Measurements from ENCODE around the gene SYNJ2.

SYNJ2 gene

DNA sequence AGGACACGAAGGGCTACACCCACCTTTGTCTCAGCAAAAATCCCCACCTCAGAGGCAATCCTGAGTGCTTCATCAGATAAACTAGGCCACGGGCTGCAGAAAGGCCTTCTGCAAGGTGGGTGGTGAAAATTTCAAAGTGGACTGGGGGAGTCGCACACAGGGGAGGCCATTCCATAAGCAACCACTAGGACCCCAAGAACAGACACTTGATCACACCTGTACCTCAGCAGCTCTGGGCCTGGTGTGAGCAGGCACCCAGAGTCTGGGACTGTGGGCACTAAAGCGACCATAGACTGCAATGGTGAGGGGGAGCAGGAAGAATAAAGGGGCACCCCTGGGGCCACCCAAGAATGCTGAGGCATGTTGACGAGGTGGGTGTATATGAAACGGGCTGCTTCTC lies 133.8 kb downstream of the SYNJ2 start:
- no CpG with 5 or more reads among the region's 6 CpGs for WGBS, 2 donors (ENCODE audit: extremely low coverage in 2 of 2, insufficient read length in 2 of 2, insufficient replicate concordance in 1 of 2)
- Histone ChIP-seq H3K36me3 (replicated peaks in 1 of 2; ENCODE audit: control insufficient read depth in 2 of 2, insufficient read depth in 2 of 2, low read length in 2 of 2) (peaks cover 11 to 82% of the 10 kb centered on the region in 2 donors), H2BK120ac (ENCODE audit: low read depth, low read length) (no peak overlapping the region), H4K91ac (ENCODE audit: low read depth, low read length, poor library complexity) (no peak overlapping the region), H2BK15ac (ENCODE audit: low read length) (no peak overlapping the region), H3K18ac (ENCODE audit: low read length) (no peak overlapping the region), H3K27me3 (ENCODE audit: control insufficient read depth in 3 of 3, insufficient read depth in 3 of 3, low read depth in 1 of 3, low read length in 3 of 3) (no peaks in the 10 kb centered on the region), H3K4me2 (ENCODE audit: insufficient read depth, low read length, poor library complexity, severe bottlenecking) (no peak overlapping the region), H2BK5ac (ENCODE audit: low read length) (peak overlapping the region; percentile 18), H3K14ac (ENCODE audit: low read length) (no peak overlapping the region), H3K9ac (ENCODE audit: low read depth, low read length, poor library complexity) (no peak overlapping the region), H3K4ac (ENCODE audit: low read length) (no peak overlapping the region), H3K23ac (ENCODE audit: low read depth, low read length, poor library complexity) (no peak overlapping the region), H3K27ac (replicated peaks; ENCODE audit: low read length) (no peak overlapping the region), H3K79me1 (ENCODE audit: low read depth, low read length) (no peaks in the 10 kb centered on the region), H2AFZ (ENCODE audit: low read length) (no peak overlapping the region), H2AK5ac (ENCODE audit: low read depth, low read length) (no peak overlapping the region), H4K8ac (ENCODE audit: low read depth, low read length) (no peak overlapping the region), H3K9me3 (replicated peaks in 1 of 2; ENCODE audit: control insufficient read depth in 2 of 2, insufficient read depth in 1 of 2, low read depth in 1 of 2, low read length in 2 of 2) (no peaks in the 10 kb centered on the region), H2BK12ac (ENCODE audit: low read length) (no peak overlapping the region), H3K4me3 (ENCODE audit: low read length in 2 of 2) (no peak overlapping the region), H3K4me1 (ENCODE audit: control insufficient read depth in 2 of 2, insufficient read depth in 1 of 2, low read depth in 1 of 2, low read length in 2 of 2) (peaks cover 0 to 4% of the 10 kb centered on the region in 2 donors)
- no peak for DNase-seq (ENCODE audit: low spot score)

GRCh38 chr6:158118886-158119285 lies 137.2 kb downstream of the SYNJ2 start:
- Histone ChIP-seq H3K4me2 (ENCODE audit: insufficient read depth, low read length, poor library complexity, severe bottlenecking) (no peak overlapping the region), H4K8ac (ENCODE audit: low read depth, low read length) (no peak overlapping the region), H3K27me3 (ENCODE audit: control insufficient read depth in 3 of 3, insufficient read depth in 3 of 3, low read depth in 1 of 3, low read length in 3 of 3) (no peaks in the 10 kb centered on the region), H2AFZ (ENCODE audit: low read length) (no peak overlapping the region), H3K79me1 (ENCODE audit: low read depth, low read length) (no peaks in the 10 kb centered on the region), H3K4me3 (ENCODE audit: low read length in 2 of 2) (no peak overlapping the region), H3K27ac (replicated peaks; ENCODE audit: low read length) (no peak overlapping the region), H2BK5ac (ENCODE audit: low read length) (no peak overlapping the region), H2AK5ac (ENCODE audit: low read depth, low read length) (no peak overlapping the region), H3K18ac (ENCODE audit: low read length) (no peak overlapping the region), H2BK120ac (ENCODE audit: low read depth, low read length) (no peak overlapping the region), H3K36me3 (replicated peaks in 1 of 2; ENCODE audit: control insufficient read depth in 2 of 2, insufficient read depth in 2 of 2, low read length in 2 of 2) (peaks cover 6 to 55% of the 10 kb centered on the region in 2 donors), H3K23ac (ENCODE audit: low read depth, low read length, poor library complexity) (no peak overlapping the region), H3K9ac (ENCODE audit: low read depth, low read length, poor library complexity) (no peak overlapping the region), H3K9me3 (replicated peaks in 1 of 2; ENCODE audit: control insufficient read depth in 2 of 2, insufficient read depth in 1 of 2, low read depth in 1 of 2, low read length in 2 of 2) (no peaks in the 10 kb centered on the region), H3K4ac (ENCODE audit: low read length) (no peak overlapping the region), H2BK15ac (ENCODE audit: low read length) (no peak overlapping the region), H3K14ac (ENCODE audit: low read length) (no peak overlapping the region), H2BK12ac (ENCODE audit: low read length) (no peak overlapping the region), H4K91ac (ENCODE audit: low read depth, low read length, poor library complexity) (no peak overlapping the region), H3K4me1 (ENCODE audit: control insufficient read depth in 2 of 2, insufficient read depth in 1 of 2, low read depth in 1 of 2, low read length in 2 of 2) (peaks cover 2 to 5% of the 10 kb centered on the region in 2 donors)
- no peak for DNase-seq (ENCODE audit: low spot score)
- WGBS, 2 donors (ENCODE audit: extremely low coverage in 2 of 2, insufficient read length in 2 of 2, insufficient replicate concordance in 1 of 2): no CpG with 5 or more reads among the region's 3 CpGs

DNA sequence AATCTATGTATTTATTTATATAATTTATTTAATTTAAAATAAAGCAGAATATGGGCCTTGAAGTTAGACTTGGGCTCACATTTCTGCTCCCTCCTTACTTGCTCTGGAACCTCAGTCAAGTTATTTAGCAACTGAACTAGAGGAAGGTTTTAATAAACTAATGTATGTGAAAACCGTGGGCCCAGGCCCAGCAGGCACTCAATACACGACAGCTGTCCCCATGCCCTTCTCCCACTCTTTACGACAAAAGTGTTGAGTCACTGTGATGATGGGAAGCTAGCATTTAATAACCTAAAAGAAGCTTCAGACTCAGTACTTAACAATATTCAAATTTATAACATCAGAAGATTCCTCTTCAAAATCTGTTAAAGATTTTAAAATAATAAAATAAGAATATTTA lies 139.7 kb downstream of the SYNJ2 start:
- H3K4me2 ChIP-seq (ENCODE audit: insufficient read depth, low read length, poor library complexity, severe bottlenecking): no peak overlapping the region
- no peak for DNase-seq (ENCODE audit: low spot score)
- no peak overlapping the region for H2AFZ ChIP-seq (ENCODE audit: low read length)
- H3K4me3 ChIP-seq (ENCODE audit: low read length in 2 of 2): no peak overlapping the region
- H3K9ac ChIP-seq (ENCODE audit: low read depth, low read length, poor library complexity): no peak overlapping the region
- H3K9me3 ChIP-seq (replicated peaks in 1 of 2; ENCODE audit: control insufficient read depth in 2 of 2, insufficient read depth in 1 of 2, low read depth in 1 of 2, low read length in 2 of 2): peaks cover 0 to 14% of the 10 kb centered on the region in 2 donors
- H3K79me1 ChIP-seq (ENCODE audit: low read depth, low read length): no peaks in the 10 kb centered on the region
- no peak overlapping the region for H2BK12ac ChIP-seq (ENCODE audit: low read length)
- WGBS, 2 donors (ENCODE audit: extremely low coverage in 2 of 2, insufficient read length in 2 of 2, insufficient replicate concordance in 1 of 2): no CpG with 5 or more reads among the region's 3 CpGs
- no peak overlapping the region for H2AK5ac ChIP-seq (ENCODE audit: low read depth, low read length)
- H2BK15ac ChIP-seq (ENCODE audit: low read length): no peak overlapping the region
- H3K4ac ChIP-seq (ENCODE audit: low read length): no peak overlapping the region
- H3K23ac ChIP-seq (ENCODE audit: low read depth, low read length, poor library complexity): no peak overlapping the region
- no peak overlapping the region for H2BK120ac ChIP-seq (ENCODE audit: low read depth, low read length)
- peaks cover 0 to 44% of the 10 kb centered on the region in 2 donors for H3K36me3 ChIP-seq (replicated peaks in 1 of 2; ENCODE audit: control insufficient read depth in 2 of 2, insufficient read depth in 2 of 2, low read length in 2 of 2)
- H3K4me1 ChIP-seq (ENCODE audit: control insufficient read depth in 2 of 2, insufficient read depth in 1 of 2, low read depth in 1 of 2, low read length in 2 of 2): peaks cover 1 to 2% of the 10 kb centered on the region in 2 donors
- no peak overlapping the region for H4K91ac ChIP-seq (ENCODE audit: low read depth, low read length, poor library complexity)
- H3K18ac ChIP-seq (ENCODE audit: low read length): no peak overlapping the region
- no peak overlapping the region for H3K14ac ChIP-seq (ENCODE audit: low read length)
- no peak overlapping the region for H4K8ac ChIP-seq (ENCODE audit: low read depth, low read length)
- no peak overlapping the region for H3K27ac ChIP-seq (replicated peaks; ENCODE audit: low read length)
- no peaks in the 10 kb centered on the region for H3K27me3 ChIP-seq (ENCODE audit: control insufficient read depth in 3 of 3, insufficient read depth in 3 of 3, low read depth in 1 of 3, low read length in 3 of 3)
- no peak overlapping the region for H2BK5ac ChIP-seq (ENCODE audit: low read length)

GRCh38 chr6:158122048-158122447 lies 140.4 kb downstream of the SYNJ2 start:
- no peaks in the 10 kb centered on the region for H3K79me1 ChIP-seq (ENCODE audit: low read depth, low read length)
- H2AK5ac ChIP-seq (ENCODE audit: low read depth, low read length): no peak overlapping the region
- H2BK120ac ChIP-seq (ENCODE audit: low read depth, low read length): no peak overlapping the region
- no peak overlapping the region for H3K4ac ChIP-seq (ENCODE audit: low read length)
- no peak overlapping the region for H4K8ac ChIP-seq (ENCODE audit: low read depth, low read length)
- no peak overlapping the region for H3K18ac ChIP-seq (ENCODE audit: low read length)
- DNase-seq (ENCODE audit: low spot score): no peak
- H3K4me1 ChIP-seq (ENCODE audit: control insufficient read depth in 2 of 2, insufficient read depth in 1 of 2, low read depth in 1 of 2, low read length in 2 of 2): peaks cover 1 to 2% of the 10 kb centered on the region in 2 donors
- H2BK15ac ChIP-seq (ENCODE audit: low read length): no peak overlapping the region
- H3K9me3 ChIP-seq (replicated peaks in 1 of 2; ENCODE audit: control insufficient read depth in 2 of 2, insufficient read depth in 1 of 2, low read depth in 1 of 2, low read length in 2 of 2): peaks cover 0 to 18% of the 10 kb centered on the region in 2 donors
- no peak overlapping the region for H2AFZ ChIP-seq (ENCODE audit: low read length)
- H3K4me2 ChIP-seq (ENCODE audit: insufficient read depth, low read length, poor library complexity, severe bottlenecking): no peak overlapping the region
- no peaks in the 10 kb centered on the region for H3K27me3 ChIP-seq (ENCODE audit: control insufficient read depth in 3 of 3, insufficient read depth in 3 of 3, low read depth in 1 of 3, low read length in 3 of 3)
- no peak overlapping the region for H2BK5ac ChIP-seq (ENCODE audit: low read length)
- H2BK12ac ChIP-seq (ENCODE audit: low read length): no peak overlapping the region
- no peak overlapping the region for H3K27ac ChIP-seq (replicated peaks; ENCODE audit: low read length)
- H3K23ac ChIP-seq (ENCODE audit: low read depth, low read length, poor library complexity): no peak overlapping the region
- no peak overlapping the region for H3K9ac ChIP-seq (ENCODE audit: low read depth, low read length, poor library complexity)
- no peak overlapping the region for H4K91ac ChIP-seq (ENCODE audit: low read depth, low read length, poor library complexity)
- WGBS, 2 donors (ENCODE audit: extremely low coverage in 2 of 2, insufficient read length in 2 of 2, insufficient replicate concordance in 1 of 2): no CpG with 5 or more reads among the region's 2 CpGs
- peaks cover 0 to 50% of the 10 kb centered on the region in 2 donors for H3K36me3 ChIP-seq (replicated peaks in 1 of 2; ENCODE audit: control insufficient read depth in 2 of 2, insufficient read depth in 2 of 2, low read length in 2 of 2)
- no peak overlapping the region for H3K4me3 ChIP-seq (ENCODE audit: low read length in 2 of 2)
- H3K14ac ChIP-seq (ENCODE audit: low read length): no peak overlapping the region
